HG03460 (cell line): ENCODE data around the gene MRPS27.

Source experiments
- ATAC-seq: cut with Tn5 transposase; IDR thresholded peaks from one replicate; pipeline ENCODE4 v1.9.1; 2021; ENCODE audit not compliant: unreplicated experiment

The MRPS27 gene

DNA sequence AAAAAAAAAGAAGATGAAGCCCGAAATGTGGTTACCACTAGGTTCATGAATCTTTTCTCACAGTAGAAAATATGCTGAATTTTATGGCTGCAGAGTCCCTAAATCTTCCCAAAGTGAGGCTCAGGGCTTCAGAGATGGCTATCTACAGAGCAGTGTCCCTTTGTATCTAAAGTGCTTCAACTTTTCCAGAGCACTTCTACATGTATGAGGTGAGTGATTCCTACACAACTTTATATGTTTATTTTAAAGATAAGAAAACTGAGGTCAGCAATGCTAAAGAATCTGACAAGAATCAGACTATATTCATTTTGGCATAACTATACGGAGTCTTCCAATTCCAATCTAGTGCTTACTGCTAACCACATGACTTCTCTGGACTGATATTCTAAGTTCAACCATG lies 53.2 kb downstream of the MRPS27 start:
- ATAC-seq: no peak

DNA sequence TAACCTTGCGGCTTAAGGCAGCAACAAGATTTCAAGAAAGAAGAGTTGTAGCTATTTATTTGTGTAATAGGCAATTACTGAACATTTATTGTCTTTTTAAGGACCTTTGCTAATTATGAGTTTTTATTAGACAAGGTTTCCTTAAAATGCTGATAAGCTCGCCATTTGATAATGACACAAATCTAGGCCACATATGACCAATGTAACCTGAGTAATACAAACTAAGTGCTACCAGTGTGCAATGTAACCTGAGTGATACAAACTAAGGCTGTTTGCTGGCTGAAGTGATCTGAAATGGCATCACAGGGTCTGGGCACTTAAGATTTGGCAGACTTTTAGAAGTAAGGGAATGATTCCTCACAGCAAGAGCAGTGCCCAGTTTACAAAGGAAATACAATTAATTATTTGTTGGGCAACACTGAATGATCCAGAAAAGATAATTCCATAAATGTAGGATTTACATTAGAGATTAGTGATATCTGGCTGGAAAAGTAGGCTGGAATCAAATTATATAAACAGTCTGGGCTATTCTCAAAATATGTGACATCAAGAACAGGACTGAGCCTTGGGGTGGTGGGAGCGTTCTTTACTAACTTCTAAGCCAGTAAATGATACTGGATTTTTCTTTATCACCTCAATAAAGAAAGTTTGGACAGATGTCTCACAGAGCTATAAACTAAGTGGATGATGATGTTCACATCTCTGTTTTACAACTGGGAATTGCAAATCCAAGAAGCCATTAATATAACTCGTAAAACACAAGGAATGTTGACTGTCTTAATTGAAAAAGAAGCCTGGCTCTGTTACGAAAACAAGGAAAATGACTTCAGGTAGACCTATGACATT lies 54.8 kb downstream of the MRPS27 start:
- no peak for ATAC-seq

DNA sequence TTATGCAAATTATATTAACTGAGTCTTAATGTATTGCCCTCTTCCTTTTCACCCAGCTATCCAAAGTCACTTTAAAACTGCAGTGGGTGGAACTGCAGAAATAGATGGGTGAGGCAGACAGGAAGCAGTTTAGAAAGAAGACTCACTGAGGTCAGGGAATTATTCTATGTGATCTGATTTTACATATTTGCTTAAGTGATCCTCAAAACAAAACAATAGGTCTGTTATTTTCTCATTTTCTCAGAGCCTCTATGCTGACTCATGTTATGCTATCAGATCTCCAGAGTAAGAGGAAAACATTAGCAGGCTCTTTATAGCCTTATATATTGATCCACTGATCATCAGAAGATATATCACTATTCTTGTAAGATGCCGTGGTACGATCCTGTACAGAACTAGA lies 63.5 kb downstream of the MRPS27 start:
- ATAC-seq: no peak

GRCh38 chr5:72255670-72256069 lies 64.4 kb downstream of the MRPS27 start:
- ATAC-seq: no peak

GRCh38 chr5:72255237-72255636 lies 64.8 kb downstream of the MRPS27 start:
- no peak for ATAC-seq

DNA sequence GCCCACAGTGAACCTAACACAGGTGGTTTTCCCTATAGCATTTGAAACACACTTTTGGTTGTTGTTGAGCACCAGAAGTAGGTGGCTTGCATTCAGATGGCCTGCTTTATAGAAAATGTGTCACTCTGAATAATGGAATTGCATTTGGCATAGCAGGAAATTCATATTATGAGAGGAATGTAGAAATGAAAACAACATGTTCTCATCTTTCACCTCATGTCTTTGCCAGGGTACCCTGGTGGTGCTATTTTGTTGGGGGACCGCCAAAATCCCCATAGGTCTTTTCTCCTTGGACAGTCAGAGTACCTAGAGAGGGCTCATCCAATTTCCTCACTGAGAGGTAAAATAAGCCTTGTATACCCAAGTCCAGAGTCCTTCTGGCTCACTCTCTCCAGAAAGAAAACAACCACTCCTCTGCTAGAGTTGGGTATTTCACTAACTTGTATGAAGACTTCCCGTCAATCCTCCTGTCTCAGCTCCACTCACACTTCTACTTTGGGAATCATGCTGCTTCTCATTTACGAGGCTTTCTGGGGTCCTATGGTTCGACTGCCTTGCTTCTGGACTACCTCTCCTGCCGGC lies 67.4 kb downstream of the MRPS27 start:
- ATAC-seq: no peak

DNA sequence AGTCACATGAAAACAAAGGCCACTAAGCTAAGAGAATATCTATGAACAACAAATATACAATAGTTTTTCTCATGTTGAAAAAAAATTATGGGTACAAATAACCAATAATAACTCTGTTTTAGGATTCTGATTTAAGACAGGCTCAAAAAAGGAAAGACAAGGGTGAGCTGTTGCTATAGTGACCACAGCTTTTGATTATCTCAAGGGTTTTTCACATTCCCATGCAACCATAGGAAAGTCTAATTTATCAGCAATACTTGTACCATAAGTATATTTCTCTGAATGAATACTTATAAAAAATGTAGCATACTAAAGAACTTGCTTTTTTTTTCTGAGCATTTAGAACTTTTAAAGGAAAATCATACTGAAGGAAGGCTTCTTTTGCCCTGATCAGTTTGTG lies 68.0 kb downstream of the MRPS27 start:
- no peak for ATAC-seq

GRCh38 chr5:72251386-72251785 lies 68.7 kb downstream of the MRPS27 start:
- ATAC-seq: no peak

- ATAC-seq: no peak
Observed at GRCh38 chr5:72248410-72248981, 71.5 kb downstream of the MRPS27 start.

GRCh38 chr5:72246954-72247442 lies 73.0 kb downstream of the MRPS27 start:
- ATAC-seq: no peak

- ATAC-seq: no peak
Observed at GRCh38 chr5:72245951-72246532, 74.0 kb downstream of the MRPS27 start.

DNA sequence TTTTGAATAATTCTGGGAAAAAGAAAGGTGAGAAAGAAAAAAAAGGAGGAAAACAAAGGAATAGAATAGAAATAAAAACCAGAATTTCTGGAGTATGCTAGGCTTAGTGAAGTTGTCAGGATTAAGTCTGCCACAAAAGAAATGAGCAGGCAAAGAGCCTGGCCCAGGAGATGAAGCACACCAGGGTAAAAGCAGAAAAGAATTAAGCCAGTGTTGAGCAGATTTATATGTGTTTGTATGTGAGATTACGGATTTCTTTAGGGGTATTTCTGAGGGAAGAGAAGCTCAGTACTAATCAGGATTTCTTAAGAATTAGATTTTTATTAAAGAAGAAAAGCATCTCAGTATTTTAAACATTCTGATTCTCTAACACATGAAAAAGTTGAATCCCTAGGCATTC lies 74.5 kb downstream of the MRPS27 start:
- ATAC-seq: no peak

GRCh38 chr5:72244862-72245371 lies 75.1 kb downstream of the MRPS27 start:
- ATAC-seq: peak; percentile 88

DNA sequence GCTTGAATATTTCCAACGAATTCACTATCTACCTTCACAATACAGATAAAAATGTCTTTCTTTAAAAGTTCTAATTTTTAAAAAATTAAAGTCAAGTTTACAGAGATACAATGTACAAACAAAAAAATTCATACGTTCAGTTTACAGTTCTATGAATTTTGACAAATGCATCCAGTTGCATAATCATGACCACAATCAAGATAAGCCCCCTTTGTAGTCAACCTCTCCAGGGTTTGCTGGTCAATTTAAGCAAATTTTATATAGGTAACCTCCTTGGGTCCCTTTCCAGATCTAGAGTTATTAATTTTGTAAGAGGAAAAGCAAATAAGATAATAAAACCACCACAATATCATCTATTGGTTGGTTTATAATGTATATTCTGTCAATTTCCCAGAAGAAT lies 76.3 kb downstream of the MRPS27 start:
- ATAC-seq: no peak

DNA sequence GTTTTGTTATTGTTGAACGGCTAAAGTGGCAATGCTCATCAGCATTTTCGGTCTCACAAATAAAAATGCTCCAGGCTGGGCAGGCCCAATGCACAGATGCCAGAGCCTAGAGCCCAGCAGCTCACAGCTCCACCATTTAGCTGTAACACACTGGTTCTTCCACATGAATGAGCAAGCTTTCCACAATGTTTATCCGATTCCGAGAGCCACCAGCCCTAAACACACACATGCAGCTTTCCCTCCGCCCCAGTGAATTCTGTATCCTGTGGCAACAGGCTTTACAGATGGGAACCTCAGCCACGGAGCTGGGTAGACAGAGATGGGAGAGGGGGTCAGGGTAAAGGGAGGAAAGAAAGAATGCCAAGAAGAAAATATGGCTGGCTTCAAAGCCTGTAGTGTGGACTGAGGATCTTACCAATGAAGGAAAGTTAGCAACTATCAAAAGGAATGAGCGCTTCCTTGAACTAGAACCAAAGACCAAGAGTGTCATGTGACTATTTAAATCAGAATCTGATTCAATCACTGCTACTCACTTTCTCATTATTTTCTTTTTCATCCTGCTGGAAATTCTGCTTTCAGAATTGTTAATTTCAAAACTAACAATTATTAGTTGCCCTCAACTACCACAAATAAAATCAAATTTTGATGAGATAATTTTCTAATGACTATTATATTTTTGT lies 77.1 kb downstream of the MRPS27 start:
- ATAC-seq: no peak

DNA sequence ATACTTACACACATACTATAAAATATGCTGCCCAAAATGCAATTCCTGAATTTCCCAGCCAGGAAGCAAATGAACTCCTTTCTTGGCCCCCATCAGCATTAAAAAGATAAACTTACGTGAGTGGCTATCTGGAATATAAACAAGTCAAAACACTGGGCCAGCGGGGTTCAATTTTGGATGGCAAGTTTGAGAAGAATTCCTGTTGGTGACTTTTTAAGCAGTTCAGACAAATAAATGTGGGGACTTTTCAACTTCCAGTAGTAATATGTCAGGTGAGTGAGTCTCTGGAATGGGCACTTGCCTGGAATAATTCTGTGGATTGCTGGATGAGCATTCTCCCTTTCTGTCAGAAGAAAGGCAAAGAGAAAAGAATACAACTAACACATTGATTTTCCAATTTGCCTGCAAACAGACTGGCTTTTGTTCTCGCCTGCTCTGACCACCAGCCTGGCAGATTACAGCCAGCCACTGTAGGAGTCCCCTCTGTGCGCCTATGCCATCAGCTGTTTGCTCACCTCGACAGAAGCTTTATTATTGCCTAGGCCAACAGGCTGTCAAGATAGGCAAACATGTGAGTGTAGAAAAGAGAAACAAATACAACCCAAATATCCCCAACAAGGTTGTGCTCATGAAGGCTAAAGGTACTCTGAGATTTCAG lies 78.6 kb downstream of the MRPS27 start:
- ATAC-seq: no peak

- no peak for ATAC-seq
Observed at GRCh38 chr5:72238712-72239445, 81.2 kb downstream of the MRPS27 start.

DNA sequence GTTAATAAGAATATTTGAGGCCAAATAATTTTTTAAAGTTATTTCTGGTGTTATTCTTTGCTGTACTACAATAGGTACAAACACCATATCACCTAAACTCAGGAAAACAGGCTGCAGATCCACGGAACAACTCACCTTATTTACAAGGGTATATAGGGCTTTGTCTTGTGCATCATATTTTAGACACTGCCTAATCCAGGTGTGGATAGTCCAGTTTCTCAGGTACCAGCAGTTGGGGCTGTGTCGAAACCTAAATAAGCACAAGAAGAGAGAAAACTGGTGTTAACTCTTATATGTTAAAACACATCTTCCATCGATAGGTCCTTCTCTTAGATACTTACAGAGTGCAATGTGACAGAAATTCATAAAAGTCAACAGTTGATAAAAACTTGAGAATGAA lies 82.2 kb downstream of the MRPS27 start:
- no peak for ATAC-seq

- ATAC-seq: no peak
Observed at GRCh38 chr5:72237415-72237814, 82.6 kb downstream of the MRPS27 start.

DNA sequence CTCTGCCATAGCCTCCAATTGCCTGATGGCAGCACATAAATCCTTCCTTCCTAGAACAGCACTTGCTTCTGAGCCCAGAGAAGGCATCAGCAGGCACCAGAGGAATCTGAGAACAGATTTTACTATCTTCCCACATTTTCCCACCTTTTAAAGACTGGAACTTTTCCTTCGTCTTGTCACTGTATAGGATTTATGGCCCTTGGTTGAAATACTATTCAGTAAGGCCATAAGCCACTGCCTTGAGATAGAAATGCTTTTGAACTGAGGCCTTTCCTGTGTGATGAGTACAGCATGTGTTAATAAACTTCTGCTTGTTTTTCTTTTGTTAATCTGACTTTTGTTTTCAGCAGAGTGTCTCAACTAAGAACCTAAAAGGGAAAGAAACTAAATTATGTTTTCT lies 84.3 kb downstream of the MRPS27 start:
- no peak for ATAC-seq
